GM11168 (cell line): ENCODE results near the gene RTP5.
"Not testable (repeated sequence)": the region's sequence is repeated elsewhere in the genome, so short reads cannot be mapped to it uniquely, and the experiment has no call there.

Experiments used
- in situ Hi-C: fragments of 300-500 bp; cut with MboI; formaldehyde crosslinking; loops from one replicate; pipeline ENCODE4 v1.12.0; 2022; ENCODE audit warnings: low sequenced_read_pairs; ENCODE audit not compliant: unreplicated experiment

The RTP5 gene

DNA sequence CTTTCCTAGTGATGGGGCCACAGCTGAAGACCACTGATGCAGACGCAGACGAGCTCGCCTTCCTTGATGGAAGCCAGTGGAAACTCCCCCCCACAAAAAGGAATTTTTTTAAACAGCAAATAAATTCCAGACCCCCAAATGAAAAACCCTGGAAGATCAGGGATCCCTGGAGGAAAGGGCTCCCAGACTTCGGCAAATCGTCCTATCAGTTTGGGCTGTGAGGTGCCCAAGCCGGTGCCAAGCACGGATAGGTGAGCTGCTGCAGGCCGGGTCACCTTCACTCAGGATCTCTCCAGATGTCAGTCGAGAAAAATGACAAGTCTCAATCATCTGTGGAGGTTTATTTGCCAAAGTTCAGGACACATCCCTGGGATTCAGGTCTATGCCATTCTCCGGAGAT lies 42.0 kb downstream of the RTP5 start:
- in situ Hi-C loops, result no loop called here

DNA sequence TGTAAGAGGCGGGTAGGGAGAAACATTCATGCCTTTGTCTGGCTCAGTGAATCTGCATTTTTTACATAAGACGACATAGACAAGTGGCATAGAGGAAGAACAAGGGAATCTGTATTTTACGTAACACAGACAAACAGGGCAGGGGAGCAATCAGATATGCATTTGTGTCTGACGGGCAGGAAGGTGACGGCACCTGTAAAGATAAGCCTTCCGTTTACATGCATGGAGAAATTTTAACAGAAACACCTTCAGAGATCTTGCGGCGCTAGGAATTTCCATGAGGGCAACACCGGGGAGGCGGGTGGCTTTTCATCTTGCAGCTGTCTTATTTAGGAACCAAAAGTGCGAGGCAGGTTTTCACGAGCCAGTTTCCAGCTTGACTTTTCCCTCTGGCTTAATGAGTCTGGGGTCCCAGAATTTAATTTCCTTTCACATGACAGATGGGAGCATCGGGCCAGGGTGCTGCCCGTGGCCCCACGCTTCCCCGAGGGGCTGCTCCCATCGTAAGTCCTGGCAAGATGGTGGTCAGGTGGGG lies 42.6 kb downstream of the RTP5 start:
- in situ Hi-C loops, result no loop called here

DNA sequence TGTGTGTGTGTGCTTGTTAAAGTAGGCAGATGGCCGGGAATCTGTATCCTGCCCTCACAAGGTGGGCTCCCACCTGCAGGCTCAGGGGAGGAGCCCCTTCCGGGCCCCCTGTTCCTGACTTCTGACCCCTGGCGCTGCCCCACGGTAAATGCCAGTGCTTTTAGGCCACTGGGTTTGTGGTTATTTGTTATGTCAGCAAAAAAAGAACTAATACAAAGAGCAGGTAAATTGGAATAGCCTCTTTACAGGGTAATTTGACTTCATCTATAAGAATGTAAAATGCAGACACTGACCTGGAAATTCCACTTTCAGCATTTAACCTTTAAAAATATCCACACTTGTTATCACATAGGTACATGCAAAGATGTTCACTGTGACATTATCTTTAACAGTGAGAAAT lies 44.2 kb downstream of the RTP5 start:
- in situ Hi-C loops, result no loop called here

DNA sequence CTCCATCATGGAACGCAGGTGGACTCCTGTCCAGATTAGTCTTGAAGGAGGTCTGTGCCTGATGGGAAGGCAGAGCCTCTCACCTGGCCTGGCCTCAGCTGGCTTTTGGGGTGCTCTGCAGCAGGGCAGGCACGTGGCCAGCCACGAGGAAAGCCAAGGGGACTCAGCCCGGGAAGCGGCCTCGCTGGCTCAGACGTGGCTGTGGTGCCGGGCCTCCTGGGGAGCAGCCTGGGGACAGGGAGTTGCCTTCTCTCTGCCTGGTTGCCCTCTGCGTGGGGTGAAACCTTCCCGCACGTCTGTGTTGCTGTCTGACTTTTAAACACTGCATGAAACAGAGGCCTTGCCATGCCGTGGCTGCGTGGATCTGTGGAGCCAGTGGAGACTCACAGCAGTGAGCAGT lies 45.0 kb downstream of the RTP5 start:
- in situ Hi-C loops, result no loop called here

DNA sequence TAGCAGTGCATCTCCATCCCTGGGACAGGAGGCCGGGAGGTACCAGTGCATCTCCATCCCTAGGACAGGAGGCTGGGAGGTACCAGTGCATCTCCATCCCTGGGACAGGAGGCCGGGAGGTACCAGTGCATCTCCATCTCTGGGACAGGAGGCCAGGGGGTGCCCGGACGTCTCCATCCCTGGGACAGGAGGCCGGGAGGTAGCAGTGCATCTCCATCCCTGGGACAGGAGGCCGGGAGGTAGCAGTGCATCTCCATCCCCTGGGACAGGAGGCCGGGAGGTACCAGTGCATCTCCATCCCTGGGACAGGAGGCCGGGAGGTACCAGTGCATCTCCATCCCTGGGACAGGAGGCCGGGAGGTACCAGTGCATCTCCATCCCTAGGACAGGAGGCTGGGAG lies 52.1 kb downstream of the RTP5 start:
- in situ Hi-C loops, result not testable (repeated sequence)

DNA sequence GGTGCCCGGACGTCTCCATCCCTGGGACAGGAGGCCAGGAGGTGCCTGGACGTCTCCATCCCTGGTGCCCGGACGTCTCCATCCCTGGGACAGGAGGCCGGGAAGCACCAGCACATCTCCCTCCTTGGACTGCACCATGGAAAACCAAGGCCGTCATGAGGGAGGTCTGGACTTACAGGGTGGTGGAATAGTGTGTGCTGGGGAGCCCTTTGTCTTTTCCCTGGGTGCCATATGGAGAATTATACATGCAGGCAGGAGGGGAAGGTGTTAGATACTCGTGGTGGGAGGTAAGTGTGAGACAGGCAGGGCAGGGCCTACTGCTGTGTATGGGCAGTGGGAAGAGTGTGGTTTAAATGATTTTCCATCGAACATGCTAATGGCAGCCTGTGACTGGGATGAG lies 52.9 kb downstream of the RTP5 start:
- in situ Hi-C loops, result no loop called here

DNA sequence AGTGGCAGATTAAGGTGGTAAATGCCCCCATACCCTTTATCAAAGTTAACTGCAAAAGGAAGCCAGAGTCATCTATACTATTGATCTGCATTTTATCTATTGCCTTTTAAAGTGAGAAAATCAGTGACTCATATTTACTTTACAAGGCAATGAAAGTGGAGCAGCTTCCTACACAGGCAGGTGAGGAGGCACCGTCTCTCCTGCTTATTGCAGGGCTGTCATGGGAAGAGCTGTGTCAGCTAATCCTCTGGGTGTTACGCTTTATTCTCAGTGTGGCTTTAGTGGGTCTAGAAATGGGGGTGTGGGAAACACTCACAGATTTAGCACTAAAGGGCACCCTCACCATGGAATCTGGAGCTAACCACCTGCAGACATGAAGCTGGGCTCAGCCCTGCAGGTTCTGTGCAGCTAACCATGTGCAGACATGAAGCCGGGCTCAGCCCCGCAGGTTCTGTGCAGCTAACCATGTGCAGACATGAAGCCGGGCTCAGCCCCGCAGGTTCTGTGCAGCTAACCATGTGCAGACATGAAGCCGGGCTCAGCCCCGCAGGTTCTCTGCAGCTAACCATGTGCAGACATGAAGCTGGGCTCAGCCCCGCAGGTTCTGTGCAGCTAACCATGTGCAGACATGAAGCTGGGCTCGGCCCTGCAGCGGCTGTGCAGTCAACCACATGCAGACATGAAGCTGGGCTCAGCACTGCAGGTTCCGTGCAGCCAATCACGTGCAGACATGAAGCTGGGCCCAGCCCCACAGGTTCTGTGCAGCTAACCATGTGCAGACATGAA lies 53.5 kb downstream of the RTP5 start:
- in situ Hi-C loops, result not testable (repeated sequence)
